Cardiac fibroblast (primary cell): Measurements from ENCODE around the gene UNC13C.

ENCODE experiments used
- DNase-seq, 2 donors: peaks; one replicate each; pipeline versions ENCODE4 v3.0.0 to v3.0.0-alpha.2; 2010; ENCODE audit warnings: low read depth in 2 of 2
- H3K4me3 ChIP-seq, 2 donors: replicated peaks in 1 of 2; 1 replicate in 1 of 2; 2 replicates in 1 of 2; pipeline ENCODE4 v1.5.1; 2011; ENCODE audit warnings: low read depth in 2 of 2, low read length in 2 of 2, mild to moderate bottlenecking in 2 of 2, moderate library complexity in 1 of 2
- CTCF ChIP-seq: IDR thresholded peaks from one replicate; pipeline ENCODE4 v1.5.1; 2011; ENCODE audit warnings: low read depth, mild to moderate bottlenecking, low read length, inconsistent platforms

UNC13C gene

GRCh38 chr15:54273928-54274327 is 295.7 kb downstream of the UNC13C start:
- no peak for DNase-seq
- no peak for TF ChIP-seq CTCF
- H3K4me3 ChIP-seq = no peak overlapping the region

DNA sequence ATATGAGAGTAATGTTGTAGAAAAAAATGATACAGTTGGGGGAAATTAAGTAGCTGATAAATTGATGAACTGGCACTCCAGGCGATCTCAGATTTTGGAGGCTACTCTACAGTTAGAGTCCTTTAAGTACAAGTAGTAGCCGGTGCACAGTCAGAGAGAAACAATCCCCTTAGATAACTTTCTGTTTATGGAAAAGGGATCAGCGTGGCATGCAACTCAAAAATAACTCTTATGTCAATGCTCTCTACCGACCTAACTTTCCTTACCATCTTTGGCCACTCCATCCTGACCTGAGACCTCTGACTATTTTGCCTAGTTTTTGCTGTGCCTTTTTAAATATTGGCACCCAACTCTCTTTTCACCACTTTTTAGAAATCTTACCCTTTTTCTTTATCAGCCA is 299.6 kb downstream of the UNC13C start:
- H3K4me3 ChIP-seq = no peak overlapping the region
- DNase-seq = no peak
- no peak for TF ChIP-seq CTCF

DNA sequence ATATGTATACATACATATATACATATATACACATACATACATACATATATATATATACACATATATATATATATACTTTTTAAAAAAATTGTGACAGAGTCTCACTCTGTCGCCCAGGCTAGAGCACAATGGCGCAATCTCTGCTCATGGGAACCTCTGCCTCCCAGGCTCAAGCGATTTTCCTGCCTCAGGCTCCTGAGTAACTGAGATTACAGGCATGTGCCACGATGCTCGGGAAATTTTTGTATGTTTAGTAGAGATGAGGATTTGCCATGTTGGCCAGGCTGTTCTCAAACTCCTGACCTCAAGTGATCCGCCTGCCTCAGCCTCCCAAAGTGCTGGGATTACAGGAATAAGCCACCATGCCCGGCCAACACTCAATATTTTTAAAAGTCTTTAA is 302.5 kb downstream of the UNC13C start:
- no peak overlapping the region for H3K4me3 ChIP-seq
- no peak for TF ChIP-seq CTCF
- no peak for DNase-seq

DNA sequence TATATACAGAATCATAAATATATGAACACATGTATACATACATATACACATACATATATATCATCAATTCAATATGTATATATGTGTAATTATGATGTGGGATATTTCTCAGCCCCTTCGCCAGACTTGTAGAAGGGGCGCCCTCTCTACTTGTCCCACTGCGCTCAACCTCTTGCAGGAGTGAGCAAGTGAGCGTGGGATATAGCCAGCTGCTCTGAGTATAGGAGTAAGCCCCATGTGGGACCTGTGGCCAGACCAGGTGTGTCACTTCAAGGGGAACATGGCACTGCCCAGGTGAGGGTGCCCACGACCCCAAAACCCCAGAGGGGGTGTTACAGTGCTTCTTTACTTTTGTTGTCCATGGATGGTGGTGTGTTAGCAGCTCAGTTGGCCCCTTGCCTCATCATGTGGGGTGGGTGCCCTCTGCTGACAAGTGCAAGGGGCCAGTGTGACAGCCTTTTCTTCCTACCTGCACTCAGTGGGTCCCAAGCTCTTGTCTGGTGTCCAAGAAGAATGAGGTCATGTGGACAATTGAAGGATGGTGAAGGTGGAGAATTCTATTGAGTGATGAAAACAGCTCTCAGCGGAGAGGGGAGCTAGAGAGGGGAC is 304.1 kb downstream of the UNC13C start:
- no peak overlapping the region for H3K4me3 ChIP-seq
- no peak for TF ChIP-seq CTCF
- DNase-seq = no peak

DNA sequence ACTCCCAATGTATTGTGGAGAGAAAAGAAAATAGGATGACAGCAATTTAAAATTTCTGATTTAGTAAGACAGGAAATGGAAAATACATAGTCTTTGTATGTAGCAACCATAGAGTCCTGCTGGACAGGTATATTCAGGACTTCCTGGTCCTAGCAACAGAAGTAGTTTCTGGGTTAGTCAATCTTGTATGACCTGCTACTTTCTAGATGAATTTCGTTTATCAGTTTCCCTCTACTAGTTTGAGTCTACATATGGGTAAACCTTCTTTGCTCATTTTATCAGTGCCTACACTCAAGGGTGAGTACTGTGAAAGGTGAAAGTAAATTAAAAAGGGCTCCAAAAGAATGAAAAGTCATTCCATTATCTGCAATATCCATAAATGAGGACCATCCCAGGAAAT is 309.8 kb downstream of the UNC13C start:
- no peak overlapping the region for H3K4me3 ChIP-seq
- DNase-seq = no peak
- TF ChIP-seq CTCF = no peak

GRCh38 chr15:54289590-54290136 is 311.4 kb downstream of the UNC13C start:
- no peak for DNase-seq
- TF ChIP-seq CTCF = no peak
- no peak overlapping the region for H3K4me3 ChIP-seq

- DNase-seq = no peak
- no peak for TF ChIP-seq CTCF
- no peak overlapping the region for H3K4me3 ChIP-seq
These were observed 320.2 kb downstream of the UNC13C start for GRCh38 chr15:54298396-54298795.
